CD4-positive, alpha-beta T cell treated with Interleukin-4 for 4 hours (primary cell): Measurements from ENCODE around the gene C10orf95.
"Not testable (repeated sequence)": the region's sequence is repeated elsewhere in the genome, so short reads cannot be mapped to it uniquely, and the experiment has no call there.

Experiments
- DNase-seq: peaks from one replicate; pipeline ENCODE4 v3.0.0-alpha.2; 2020

The C10orf95 gene

GRCh38 chr10:102451105-102451969 lies at the start of gene C10orf95:
Gene C10orf95 (minus strand): TSS chr10:102451543. CDS start chr10:102451093, 450 bp downstream.
- no peak for DNase-seq

GRCh38 chr10:102500686-102501085 lies 49.3 kb upstream of the C10orf95 start:
- DNase-seq: not testable (repeated sequence)

GRCh38 chr10:102499356-102499755 lies 48.0 kb upstream of the C10orf95 start:
- DNase-seq: no peak

GRCh38 chr10:102497545-102497944 lies 46.2 kb upstream of the C10orf95 start:
- DNase-seq: no peak

- no peak for DNase-seq
Observed at GRCh38 chr10:102493771-102494170, 42.4 kb upstream of the C10orf95 start.

GRCh38 chr10:102492983-102493382 lies 41.6 kb upstream of the C10orf95 start:
- no peak for DNase-seq

- no peak for DNase-seq
Observed at GRCh38 chr10:102492344-102492939, 41.1 kb upstream of the C10orf95 start.

GRCh38 chr10:102491136-102491535 lies 39.8 kb upstream of the C10orf95 start:
- no peak for DNase-seq

- DNase-seq: no peak
Observed at GRCh38 chr10:102485093-102485784, 33.9 kb upstream of the C10orf95 start.

GRCh38 chr10:102484021-102484420 lies 32.7 kb upstream of the C10orf95 start:
- DNase-seq: no peak

GRCh38 chr10:102480396-102480795 lies 29.1 kb upstream of the C10orf95 start:
- DNase-seq: no peak

GRCh38 chr10:102479651-102480050 lies 28.3 kb upstream of the C10orf95 start:
- no peak for DNase-seq

GRCh38 chr10:102476466-102477141 lies 25.3 kb upstream of the C10orf95 start:
- no peak for DNase-seq

- DNase-seq: no peak
Observed at GRCh38 chr10:102475451-102476040, 24.2 kb upstream of the C10orf95 start.

- DNase-seq: no peak
Observed at GRCh38 chr10:102473445-102474331, 22.3 kb upstream of the C10orf95 start.

GRCh38 chr10:102470579-102471546 lies 19.5 kb upstream of the C10orf95 start:
- no peak for DNase-seq

- DNase-seq: no peak
Observed at GRCh38 chr10:102468683-102469082, 17.3 kb upstream of the C10orf95 start.

- DNase-seq: no peak
Observed at GRCh38 chr10:102467971-102468438, 16.7 kb upstream of the C10orf95 start.

GRCh38 chr10:102467318-102467717 lies 16.0 kb upstream of the C10orf95 start:
- DNase-seq: no peak

GRCh38 chr10:102465466-102465865 lies 14.1 kb upstream of the C10orf95 start:
- DNase-seq: no peak
